NB4 (cell line): ENCODE data around the gene C11orf68.
A peak's percentile ranks its signal among the peaks of the same experiment; 100 is the strongest.

Source experiments
- DNase-seq: peaks from one replicate; pipeline ENCODE4 v3.0.0; 2010; ENCODE audit warnings: low read depth
- H3K4me3 ChIP-seq: one replicate; pipeline ENCODE4 v1.5.1; 2011; ENCODE audit warnings: mild to moderate bottlenecking, low read depth, low read length, moderate library complexity
- MYC ChIP-seq: IDR thresholded peaks from 2 replicates; pipeline ENCODE4 v1.6.1; 2011; ENCODE audit warnings: low read depth, low read length
- POLR2A ChIP-seq: IDR thresholded peaks from 2 replicates; pipeline ENCODE4 v1.6.1; 2011; ENCODE audit warnings: mild to moderate bottlenecking; ENCODE audit not compliant: insufficient read length; ENCODE audit errors: extremely low read depth
- TF ChIP-seq, protein P1 (sequence below): IDR thresholded peaks from 2 replicates; pipeline ENCODE4 v1.6.1; 2011; ENCODE audit warnings: low read depth, low read length
- TF ChIP-seq, protein P2 (sequence below): IDR thresholded peaks from one replicate; pipeline ENCODE4 v1.5.1; 2012; ENCODE audit warnings: low read depth, low read length

The C11orf68 gene

DNA sequence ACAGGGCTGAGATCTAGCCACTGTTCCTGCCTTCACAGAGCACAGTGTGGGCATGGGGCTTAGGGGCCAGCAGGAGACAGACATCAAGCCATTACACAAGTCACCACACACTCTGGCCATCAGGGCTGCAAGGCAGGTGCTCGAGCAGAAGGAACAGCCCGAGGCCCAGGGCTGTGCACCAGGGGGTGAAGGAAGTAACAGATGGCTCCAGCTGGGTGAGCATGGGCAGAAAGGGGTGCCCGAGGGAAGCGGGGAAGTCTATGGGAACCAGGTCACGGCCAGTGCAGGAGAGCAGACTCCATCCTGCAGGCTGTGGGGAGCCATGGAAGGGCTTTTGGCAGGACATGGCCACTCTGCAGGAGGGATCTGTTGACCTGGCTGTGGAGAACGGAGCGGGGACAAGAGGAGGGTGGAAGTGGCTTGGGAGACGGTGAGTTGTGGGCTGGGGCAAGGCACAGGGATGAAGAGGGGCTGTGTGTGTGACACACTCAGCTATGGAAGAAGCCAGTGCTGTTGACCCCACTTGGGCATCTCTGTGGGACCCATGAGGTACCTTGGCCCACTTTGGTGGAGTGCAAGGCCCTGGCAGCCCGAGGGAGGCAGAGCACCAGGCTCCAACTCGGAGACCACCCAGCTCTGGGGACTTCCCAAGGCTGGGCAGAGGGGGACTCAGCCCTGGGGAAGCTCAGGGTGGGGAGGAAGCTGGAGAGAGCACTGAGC, 3.6 kb downstream of the C11orf68 start:
- peak; percentile 73 for DNase-seq
- TF ChIP-seq MYC: no peak
- TF ChIP-seq, protein P1, sequence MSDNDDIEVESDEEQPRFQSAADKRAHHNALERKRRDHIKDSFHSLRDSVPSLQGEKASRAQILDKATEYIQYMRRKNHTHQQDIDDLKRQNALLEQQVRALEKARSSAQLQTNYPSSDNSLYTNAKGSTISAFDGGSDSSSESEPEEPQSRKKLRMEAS: no peak
- TF ChIP-seq POLR2A: no peak
- TF ChIP-seq, protein P2, sequence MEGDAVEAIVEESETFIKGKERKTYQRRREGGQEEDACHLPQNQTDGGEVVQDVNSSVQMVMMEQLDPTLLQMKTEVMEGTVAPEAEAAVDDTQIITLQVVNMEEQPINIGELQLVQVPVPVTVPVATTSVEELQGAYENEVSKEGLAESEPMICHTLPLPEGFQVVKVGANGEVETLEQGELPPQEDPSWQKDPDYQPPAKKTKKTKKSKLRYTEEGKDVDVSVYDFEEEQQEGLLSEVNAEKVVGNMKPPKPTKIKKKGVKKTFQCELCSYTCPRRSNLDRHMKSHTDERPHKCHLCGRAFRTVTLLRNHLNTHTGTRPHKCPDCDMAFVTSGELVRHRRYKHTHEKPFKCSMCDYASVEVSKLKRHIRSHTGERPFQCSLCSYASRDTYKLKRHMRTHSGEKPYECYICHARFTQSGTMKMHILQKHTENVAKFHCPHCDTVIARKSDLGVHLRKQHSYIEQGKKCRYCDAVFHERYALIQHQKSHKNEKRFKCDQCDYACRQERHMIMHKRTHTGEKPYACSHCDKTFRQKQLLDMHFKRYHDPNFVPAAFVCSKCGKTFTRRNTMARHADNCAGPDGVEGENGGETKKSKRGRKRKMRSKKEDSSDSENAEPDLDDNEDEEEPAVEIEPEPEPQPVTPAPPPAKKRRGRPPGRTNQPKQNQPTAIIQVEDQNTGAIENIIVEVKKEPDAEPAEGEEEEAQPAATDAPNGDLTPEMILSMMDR: no peak
- H3K4me3 ChIP-seq: peak overlapping the region; percentile 19

DNA sequence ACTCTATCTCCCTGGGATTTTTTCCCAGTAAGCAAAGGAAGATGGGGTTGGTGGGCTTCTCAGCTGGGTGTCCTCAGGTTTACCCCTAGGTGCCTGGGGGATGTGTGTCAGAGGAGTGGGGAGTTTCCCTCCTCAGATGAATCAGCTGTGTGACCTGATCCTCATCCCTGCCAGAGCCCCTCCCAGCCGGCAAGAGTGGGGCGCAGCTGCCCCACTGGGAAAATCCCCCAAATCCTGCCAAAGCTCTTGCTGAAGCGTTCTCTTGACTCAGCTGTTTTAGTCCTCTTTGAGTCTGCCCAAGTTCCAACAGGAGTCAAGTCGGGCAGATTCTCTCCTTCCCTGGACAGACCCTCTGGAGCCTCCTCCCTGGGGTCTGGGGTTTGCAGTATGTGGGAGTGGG, 6.0 kb downstream of the C11orf68 start:
- DNase-seq: no peak
- no peak for TF ChIP-seq MYC
- no peak for TF ChIP-seq POLR2A
- TF ChIP-seq, protein P2: no peak
- TF ChIP-seq, protein P1: no peak
- no peak overlapping the region for H3K4me3 ChIP-seq

DNA sequence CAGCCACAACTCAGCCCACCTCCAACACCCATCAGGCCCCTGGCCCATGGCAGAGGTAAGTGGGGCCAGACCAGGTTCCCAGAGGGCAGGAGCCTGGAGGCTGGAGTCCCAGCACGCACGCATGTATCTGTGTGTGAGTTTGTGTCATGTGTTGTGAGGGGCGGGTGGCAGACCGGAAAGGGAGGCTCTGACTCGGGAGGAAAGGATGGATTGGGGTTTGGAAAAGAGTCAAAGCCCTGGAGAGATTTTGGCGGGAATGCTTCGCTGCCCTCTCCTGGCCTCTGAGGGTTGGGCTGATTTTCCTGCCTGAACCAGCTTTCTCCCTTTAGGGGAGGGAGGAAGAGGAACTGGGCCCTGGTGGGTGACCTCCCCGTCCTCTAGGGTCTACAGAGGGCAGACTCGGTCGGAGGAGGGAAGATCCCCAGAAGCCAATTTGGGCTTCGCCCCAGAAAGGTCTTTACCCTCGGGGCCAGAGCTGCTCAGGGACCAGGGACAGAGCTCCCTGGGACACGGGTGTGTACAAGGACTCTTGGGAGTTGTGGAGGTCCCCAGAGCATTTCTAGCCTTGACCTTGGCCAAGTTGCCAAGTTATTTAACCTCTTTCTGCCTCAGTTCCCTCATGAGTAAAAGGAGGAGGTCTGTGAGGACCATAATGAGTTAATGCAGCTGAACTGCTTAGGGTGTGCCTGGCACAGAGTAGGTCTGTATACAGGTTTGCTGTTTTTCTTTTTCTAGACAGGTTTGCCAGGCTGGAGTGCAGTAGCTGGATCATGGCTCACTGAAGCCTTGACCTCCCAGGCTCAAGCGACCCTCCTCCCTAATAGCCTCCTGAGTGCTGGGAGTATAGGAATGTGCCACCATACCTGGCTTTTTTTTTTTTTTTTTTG, 6.9 kb downstream of the C11orf68 start:
- DNase-seq: peak; percentile 77
- TF ChIP-seq, protein P2: peak; percentile 59
- TF ChIP-seq, protein P1: no peak
- no peak overlapping the region for H3K4me3 ChIP-seq

DNA sequence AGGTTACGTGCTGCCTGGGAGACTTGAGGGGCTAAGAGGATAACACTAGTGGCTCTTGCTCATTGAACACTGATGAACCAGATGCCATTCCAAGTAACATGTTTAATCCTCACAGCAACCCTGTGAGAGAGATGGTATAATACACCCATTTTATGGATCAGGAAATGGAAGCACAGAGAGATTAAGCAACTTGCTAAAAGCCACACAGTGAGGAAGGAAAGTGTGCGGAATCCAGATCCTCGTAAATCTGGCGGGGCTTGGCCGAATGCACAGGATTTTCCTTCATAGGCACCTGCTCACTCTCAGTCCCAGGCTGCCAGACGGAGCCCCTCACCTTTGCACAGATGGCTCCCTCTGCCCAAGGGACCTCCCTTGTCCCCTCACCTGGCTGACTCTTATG, 11.0 kb downstream of the C11orf68 start:
- H3K4me3 ChIP-seq: no peak overlapping the region
- no peak for TF ChIP-seq POLR2A
- TF ChIP-seq, protein P2: no peak
- TF ChIP-seq MYC: no peak
- TF ChIP-seq, protein P1: no peak
- no peak for DNase-seq

DNA sequence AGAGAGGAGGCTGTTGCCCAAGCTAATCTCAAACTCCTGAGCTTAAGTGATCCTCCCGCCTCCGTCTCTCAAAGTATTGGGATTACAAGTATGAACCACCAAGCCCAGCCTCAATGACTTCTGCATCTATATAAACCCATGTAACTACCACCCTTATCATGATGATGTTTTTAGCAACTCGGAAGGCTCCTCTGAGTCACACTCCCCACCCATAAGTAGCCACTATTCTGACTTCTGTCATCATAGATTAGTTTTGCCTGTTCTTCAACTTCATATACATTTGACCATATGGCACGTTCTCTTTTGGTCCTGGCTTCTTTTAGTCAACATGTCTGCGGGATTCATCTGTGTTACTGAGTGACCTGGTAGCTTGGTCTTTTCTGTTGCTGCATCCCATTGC, 12.3 kb downstream of the C11orf68 start:
- TF ChIP-seq, protein P2: no peak
- TF ChIP-seq, protein P1: no peak
- TF ChIP-seq MYC (no peak), POLR2A (no peak)
- DNase-seq: no peak
- H3K4me3 ChIP-seq: no peak overlapping the region
